ENCODE data around the gene SAYSD1.

The SAYSD1 gene

GRCh38 chr6:39056191-39056590 is 58.8 kb downstream of the SAYSD1 start:
- DNase-seq: no peak

GRCh38 chr6:39055661-39056060 is 59.3 kb downstream of the SAYSD1 start:
- no peak for DNase-seq

- DNase-seq: no peak
Observed at GRCh38 chr6:39054577-39055142, 60.3 kb downstream of the SAYSD1 start.

Measured in CD4-positive, alpha-beta T cell treated with Interferon alpha-2 for 1 hour (primary cell).